A549 treated with GW870086 at 1 μM for 4 hours (cell line): ENCODE results near the gene LAMTOR4. TPM values are rescaled to one million over a fixed set of nuclear protein-coding genes. Genes with fewer than 3 reads are reported as not detected.

Experiments
- total RNA-seq: library from RNA; stranded (reverse); fragments of 200-300 nt; extraction: Qiagen RNA extraction; gene quantifications from 5 replicates; pipeline ENCODE4 v1.2.3, GENCODE V29; 2022; ENCODE audit warnings: low read depth

Gene LAMTOR4
- total RNA-seq: 167 to 200 TPM (median 171 TPM) in 5 replicates

DNA sequence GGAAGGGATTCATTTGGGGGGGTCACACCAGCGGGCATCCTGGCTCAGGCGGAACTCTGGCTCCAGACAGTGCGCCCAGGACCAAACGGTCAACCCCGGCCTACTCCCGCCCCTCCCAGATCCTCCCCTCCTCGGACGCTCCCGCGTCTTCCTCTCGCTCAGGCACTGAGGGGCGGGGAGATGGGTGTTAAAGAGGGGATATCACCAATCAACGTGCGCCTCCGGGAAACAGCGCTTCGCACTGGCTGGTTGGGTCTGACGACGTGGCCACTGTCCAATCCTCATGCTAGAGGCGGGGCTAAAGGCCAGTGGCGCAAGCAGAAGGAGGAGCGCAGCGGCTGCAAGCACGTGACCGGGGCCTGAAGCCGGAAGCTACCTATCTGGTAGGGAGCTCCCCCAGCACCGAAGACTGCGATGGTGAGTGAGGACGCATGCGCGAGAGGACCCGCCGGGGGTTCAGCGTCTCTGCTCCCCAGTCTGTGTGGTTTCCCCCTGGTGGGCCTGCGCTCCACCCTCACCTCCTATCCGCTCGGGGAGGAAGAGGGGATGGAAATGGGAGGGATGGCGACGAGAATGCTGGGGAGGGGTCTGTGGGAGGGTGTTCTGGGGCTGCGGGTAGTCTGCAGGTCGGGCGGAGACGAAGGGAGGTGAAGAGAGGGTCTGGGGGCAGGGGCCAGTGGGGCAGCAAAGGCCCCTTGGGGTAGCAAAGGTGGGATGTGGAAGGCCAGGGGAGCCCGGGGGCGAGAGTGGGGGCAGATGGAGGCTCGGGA, at the start of gene LAMTOR4:
Gene LAMTOR4, plus strand, starts transcription at position 360 of the 770 bp plus-strand sequence. Its CDS starts 55 bp downstream, at position 415.

DNA sequence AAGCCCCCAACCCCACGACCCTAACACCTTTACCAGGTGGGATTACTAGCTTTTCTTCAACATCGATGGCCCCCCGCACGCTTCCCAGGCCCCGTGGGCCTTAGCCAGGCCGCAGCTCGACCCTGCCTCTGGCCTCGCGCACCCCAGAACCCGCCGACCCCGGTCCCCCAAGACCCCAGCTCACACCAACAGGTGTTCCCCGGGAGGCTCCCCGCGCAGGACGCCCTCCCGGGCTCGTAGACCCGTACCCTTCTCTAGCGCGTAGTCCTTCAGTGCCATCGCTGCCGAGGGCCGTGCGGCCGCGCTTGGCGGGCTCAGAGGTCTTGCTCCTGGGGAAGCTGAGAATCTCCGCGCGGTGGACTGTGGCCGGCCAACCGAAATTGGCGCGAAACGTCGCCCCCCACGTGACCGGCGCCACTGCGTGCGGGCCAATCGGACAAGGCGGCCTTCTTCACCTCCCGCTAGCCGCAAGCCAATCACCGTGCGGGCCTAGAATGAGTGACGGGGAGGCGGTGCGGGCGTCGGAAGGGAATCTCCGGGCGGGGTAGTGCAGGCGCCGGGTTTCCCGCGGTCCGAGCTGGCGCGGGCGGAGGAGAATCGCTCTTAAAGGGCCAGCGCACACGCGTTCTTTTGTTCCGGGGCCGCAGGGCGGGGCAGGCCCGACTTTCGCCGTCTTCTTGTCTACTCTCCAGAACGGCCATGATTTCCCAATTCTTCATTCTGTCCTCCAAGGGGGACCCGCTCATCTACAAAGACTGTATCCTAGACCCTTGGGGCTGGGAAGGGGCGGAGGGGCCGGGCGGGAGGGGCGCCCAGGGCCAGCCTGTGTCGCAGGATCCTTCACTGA, 47.5 kb upstream of the LAMTOR4 start, which contains the start of the genes AP4M1 and MCM7:
Gene AP4M1, plus strand, starts transcription at position 628 of the 847 bp plus-strand sequence. Its CDS starts 72 bp downstream, at position 700.
Gene MCM7, minus strand, starts transcription at position 382 of the 847 bp plus-strand sequence. Its CDS starts 103 bp downstream, at position 279.

DNA sequence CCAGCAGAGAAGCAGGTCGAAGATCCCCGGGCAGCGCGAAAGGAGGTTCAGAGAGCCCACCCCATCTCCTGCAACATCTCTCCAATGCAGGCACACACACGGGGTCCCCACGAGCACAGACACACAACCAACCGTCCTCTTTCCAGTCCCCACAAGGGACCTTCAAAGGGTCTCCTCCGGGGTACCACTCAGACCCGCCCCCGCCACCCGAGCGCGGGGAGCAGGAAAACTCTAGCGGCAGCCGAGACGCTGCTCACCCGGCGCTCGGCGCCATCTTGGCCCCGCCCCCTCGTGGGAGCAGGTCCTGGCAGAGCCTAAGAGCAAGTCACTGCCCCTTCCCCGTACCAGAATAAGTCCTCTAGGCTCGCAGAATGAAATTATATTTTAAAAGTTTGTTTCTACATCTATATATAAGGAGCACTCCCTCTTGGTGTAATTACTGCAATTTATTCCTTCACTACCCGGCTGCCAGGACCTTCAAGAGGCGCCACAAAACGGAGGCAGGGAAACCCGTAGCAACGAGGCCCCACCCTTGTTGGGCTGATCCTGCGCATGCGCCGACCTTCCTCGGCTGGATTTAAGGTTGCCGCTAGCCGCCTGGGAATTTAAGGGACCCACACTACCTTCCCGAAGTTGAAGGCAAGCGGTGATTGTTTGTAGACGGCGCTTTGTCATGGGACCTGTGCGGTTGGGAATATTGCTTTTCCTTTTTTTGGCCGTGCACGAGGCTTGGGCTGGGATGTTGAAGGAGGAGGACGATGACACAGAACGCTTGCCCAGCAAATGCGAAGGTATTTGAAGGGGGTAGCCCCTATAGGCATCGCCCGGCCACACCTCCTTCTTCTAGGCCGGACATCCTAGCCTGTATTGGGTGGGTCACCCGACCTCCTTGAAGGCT, 29.4 kb upstream of the LAMTOR4 start, which contains the start of the genes CNPY4 and TAF6:
Gene CNPY4, plus strand, starts transcription at position 563 of the 898 bp plus-strand sequence. Its CDS starts 111 bp downstream, at position 674.
Gene TAF6, minus strand, starts transcription at position 287 of the 898 bp plus-strand sequence. CDS start 5,149 bp downstream, outside the sequence.

DNA sequence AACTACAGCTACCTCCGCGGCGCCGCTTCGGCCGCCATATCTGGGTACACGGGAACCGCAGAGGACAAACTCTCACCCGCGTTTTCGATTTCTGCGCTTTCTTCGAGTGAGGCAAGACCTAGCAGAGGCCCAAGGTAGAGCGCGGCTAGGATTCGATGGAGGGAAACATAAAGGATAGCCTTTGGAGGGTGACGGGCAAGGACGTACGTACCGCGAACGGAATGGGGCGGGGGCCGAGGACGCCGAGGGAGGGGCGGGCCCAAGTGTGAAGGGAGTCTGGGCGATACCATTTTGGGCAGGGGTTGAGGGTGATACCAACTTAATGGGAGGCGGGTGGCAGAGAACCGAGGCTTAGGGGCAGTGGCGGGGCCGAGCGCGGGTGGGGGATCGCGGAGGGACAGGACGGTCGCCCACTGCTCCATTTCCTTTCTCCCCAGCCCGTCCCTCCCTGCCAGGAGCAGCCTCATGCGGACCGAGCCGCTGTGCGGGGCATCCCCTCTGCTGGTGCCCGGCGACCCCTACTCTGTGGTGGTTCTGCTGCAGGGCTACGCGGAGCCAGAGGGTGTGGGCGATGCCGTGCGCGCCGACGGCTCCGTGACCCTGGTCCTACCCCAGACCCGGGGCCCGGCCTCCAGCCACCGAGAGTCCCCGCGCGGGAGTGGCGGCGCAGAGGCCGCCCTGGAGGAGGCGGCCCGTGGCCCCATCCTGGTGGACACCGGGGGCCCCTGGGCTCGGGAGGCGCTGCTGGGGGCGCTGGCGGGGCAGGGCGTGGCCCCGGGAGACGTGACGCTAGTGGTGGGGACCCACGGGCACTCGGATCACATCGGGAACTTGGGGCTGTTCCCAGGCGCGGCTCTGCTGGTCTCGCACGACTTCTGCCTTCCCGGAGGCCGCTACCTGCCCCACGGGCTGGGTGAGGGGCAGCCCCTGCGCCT, 21.5 kb upstream of the LAMTOR4 start, which contains the start of gene MBLAC1:
Gene MBLAC1, plus strand, starts transcription at position 37 of the 935 bp plus-strand sequence. Its CDS starts 429 bp downstream, at position 466.

DNA sequence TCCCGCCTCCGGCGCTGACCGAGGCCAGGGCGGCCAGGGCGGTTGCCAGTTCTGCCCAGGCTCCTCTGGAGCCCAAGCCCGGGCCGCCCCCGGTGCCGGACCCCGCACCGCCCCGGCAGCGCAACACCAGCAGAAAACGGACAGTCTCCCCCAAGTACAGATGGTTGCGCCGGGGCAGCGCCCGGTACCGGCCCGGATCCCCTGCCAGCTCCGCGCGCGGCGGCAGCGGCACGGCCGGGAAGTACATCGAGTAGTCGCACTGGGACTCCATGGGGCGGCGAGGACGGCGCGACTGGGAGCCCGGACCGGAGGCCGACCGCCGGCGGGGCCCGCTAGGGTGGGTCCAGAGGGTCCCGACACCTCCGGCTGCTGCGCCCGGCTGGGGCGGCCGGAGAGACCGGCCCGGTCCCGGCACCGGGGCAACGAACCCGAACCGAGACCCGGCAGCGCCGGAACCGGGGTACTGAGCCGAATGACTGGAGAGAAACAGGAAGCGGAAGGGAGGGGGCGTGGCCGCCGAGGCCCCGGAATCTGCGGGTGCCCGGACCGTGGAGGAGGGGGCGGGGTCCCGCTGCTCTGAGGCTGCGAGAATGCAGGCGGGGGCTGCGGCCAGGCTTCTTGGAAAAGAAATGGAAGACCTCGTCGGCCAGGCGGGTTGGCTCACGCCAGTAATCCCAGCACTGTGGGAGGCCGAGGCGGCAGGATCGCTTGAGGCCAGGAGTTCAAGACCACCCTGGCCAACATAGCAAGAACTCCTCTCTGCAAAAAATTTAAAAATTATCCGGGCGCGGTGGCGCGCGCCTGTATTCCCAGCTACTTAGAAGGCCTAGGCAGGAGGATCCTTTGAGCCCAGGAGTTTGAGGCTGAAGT, 9.7 kb downstream of the LAMTOR4 start, which contains the start of gene TRAPPC14:
Gene TRAPPC14, minus strand, starts transcription at position 495 of the 870 bp plus-strand sequence. Its CDS starts 224 bp downstream, at position 271.

DNA sequence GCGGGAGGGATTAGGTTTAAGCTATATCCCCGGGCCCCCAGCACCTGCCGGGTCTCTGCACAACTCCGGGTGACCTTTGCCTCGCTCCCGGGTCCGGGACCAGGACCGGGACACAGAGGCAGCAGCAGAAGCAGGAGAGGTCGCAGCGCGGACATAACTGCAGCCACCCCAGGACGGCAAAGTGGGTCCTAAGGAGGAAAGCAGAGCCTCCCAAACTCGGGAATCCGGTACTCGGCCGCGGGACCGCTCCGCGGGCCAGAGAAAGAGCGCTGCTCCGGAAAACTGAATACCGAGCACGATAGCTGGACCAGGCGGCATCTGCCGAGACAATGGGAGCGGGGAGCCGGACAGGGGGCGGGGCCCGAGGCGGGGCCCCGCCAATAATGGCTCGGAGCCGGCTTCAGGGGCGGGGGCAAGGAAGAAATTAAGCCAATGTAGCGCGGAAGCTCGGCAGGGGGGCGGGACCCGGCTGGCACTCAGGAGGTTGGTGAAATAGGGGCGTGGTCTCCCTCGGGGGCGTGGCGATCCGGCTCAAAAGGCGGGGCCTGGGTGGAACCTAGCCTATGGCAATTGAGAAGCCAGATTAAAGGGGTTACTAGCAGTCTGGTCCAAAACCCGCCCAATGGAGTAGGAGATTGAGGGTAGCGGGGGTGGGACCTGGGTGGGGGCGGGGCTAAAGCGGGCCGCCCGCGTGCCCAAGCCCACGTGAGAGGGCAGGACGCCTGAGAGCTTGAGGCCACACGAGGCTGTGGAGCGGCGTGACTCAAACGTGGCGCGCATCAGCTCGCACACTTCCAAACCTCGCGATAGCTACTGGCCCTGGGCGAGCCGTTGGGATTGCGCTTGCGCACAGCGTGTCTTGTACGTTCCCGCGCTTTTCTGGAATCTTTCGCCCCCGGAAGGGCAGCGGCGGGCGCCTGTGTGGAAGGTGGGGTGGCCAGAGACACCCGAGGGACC, 28.6 kb downstream of the LAMTOR4 start, which contains the start of the genes GPC2 and STAG3:
Gene GPC2, minus strand, starts transcription at position 337 of the 957 bp plus-strand sequence. Its CDS starts 182 bp downstream, at position 155.
Gene STAG3, plus strand, starts transcription at position 874 of the 957 bp plus-strand sequence. CDS start 2,639 bp downstream, outside the sequence.

Other genes starting within 250 kb of the LAMTOR4 start
- 24.7 to 26.5 TPM (median 25.3 TPM) in 5 replicates for gene TRIM4, start 229.4 kb upstream of the LAMTOR4 start, total RNA-seq
- gene GJC3, start 219.3 kb upstream of the LAMTOR4 start, total RNA-seq: 0.12 to 0.43 TPM (median 0.23 TPM) in 4 of 5 replicates, not detected in the other
- gene AZGP1, start 172.9 kb upstream of the LAMTOR4 start, total RNA-seq: not detected in 5 replicates
- gene ZKSCAN1, start 133.3 kb upstream of the LAMTOR4 start, total RNA-seq: 6.8 to 10.2 TPM (median 9.1 TPM) in 5 replicates
- 9.7 to 11.0 TPM (median 10.2 TPM) in 5 replicates for gene ZSCAN21, start 99.1 kb upstream of the LAMTOR4 start, total RNA-seq
- gene ZNF3, start 67.2 kb upstream of the LAMTOR4 start, total RNA-seq: 20.3 to 23.8 TPM (median 21.1 TPM) in 5 replicates
- gene COPS6, start 59.9 kb upstream of the LAMTOR4 start, total RNA-seq: 151 to 191 TPM (median 180 TPM) in 5 replicates
- gene MCM7, start 47.5 kb upstream of the LAMTOR4 start, total RNA-seq: 221 to 243 TPM (median 236 TPM) in 5 replicates
- gene AP4M1, start 47.3 kb upstream of the LAMTOR4 start, total RNA-seq: 12.9 to 15.9 TPM (median 14.6 TPM) in 5 replicates
- 57.2 to 64.6 TPM (median 62.0 TPM) in 5 replicates for gene TAF6, start 29.6 kb upstream of the LAMTOR4 start, total RNA-seq
- 7.9 to 11.7 TPM (median 9.9 TPM) in 5 replicates for gene CNPY4, start 29.3 kb upstream of the LAMTOR4 start, total RNA-seq
- 2.0 to 3.1 TPM (median 2.6 TPM) in 5 replicates for gene MBLAC1, start 22.0 kb upstream of the LAMTOR4 start, total RNA-seq
- gene TRAPPC14, start 9.8 kb downstream of the LAMTOR4 start, total RNA-seq: 9.5 to 13.5 TPM (median 13.1 TPM) in 5 replicates
- gene GAL3ST4, start 19.7 kb downstream of the LAMTOR4 start, total RNA-seq: 0.07 to 0.26 TPM (median 0.10 TPM) in 3 of 5 replicates, not detected in the others
- 0.32 to 1.5 TPM (median 0.84 TPM) in 5 replicates for gene GPC2, start 28.5 kb downstream of the LAMTOR4 start, total RNA-seq
- gene STAG3, start 29.0 kb downstream of the LAMTOR4 start, total RNA-seq: 0.21 to 0.72 TPM (median 0.21 TPM) in 3 of 5 replicates, not detected in the others
- 0.08 TPM in 1 of 5 replicates, not detected in the others for gene PVRIG, start 71.0 kb downstream of the LAMTOR4 start, total RNA-seq
- not detected in 5 replicates for gene SPDYE3, start 158.8 kb downstream of the LAMTOR4 start, total RNA-seq
- 24.0 to 30.9 TPM (median 29.5 TPM) in 5 replicates for gene PILRB, start 209.2 kb downstream of the LAMTOR4 start, total RNA-seq
- gene PILRA, start 224.6 kb downstream of the LAMTOR4 start, total RNA-seq: 3.5 to 6.3 TPM (median 5.6 TPM) in 5 replicates